HG03342 (cell line): ENCODE results near the gene CNKSR2.

Experiments used
- ATAC-seq: cut with Tn5 transposase; IDR thresholded peaks from one replicate; pipeline ENCODE4 v1.9.1; 2021; ENCODE audit warnings: mild to moderate bottlenecking, moderate library complexity; ENCODE audit not compliant: unreplicated experiment

Gene CNKSR2

GRCh38 chrX:21662761-21663160 lies 288.5 kb downstream of the CNKSR2 start:
- ATAC-seq, result no peak

- ATAC-seq, result no peak
Measured at GRCh38 chrX:21666252-21666651, 292.0 kb downstream of the CNKSR2 start.

GRCh38 chrX:21666679-21667078 lies 292.5 kb downstream of the CNKSR2 start:
- no peak for ATAC-seq

- ATAC-seq, result no peak
Measured at GRCh38 chrX:21674430-21675186, 300.4 kb downstream of the CNKSR2 start.

DNA sequence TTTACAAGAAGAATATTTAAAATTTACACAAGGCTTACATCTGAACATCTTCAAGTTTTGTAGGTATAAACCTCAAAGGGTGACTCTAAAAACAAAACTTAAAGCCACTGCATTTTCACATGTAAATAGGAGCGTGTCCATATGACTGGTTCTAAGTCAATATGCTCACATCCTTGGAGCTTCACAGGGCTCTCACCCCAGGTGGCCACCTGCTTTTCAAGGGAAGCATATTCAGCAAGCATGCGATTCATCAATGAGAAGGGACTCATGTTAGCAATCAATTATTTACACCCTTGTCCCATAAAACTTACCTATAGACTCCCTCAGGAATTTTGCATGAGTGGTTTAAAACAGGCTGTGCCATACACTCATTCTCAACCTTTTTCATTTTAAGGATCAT lies 301.7 kb downstream of the CNKSR2 start:
- ATAC-seq, result no peak

DNA sequence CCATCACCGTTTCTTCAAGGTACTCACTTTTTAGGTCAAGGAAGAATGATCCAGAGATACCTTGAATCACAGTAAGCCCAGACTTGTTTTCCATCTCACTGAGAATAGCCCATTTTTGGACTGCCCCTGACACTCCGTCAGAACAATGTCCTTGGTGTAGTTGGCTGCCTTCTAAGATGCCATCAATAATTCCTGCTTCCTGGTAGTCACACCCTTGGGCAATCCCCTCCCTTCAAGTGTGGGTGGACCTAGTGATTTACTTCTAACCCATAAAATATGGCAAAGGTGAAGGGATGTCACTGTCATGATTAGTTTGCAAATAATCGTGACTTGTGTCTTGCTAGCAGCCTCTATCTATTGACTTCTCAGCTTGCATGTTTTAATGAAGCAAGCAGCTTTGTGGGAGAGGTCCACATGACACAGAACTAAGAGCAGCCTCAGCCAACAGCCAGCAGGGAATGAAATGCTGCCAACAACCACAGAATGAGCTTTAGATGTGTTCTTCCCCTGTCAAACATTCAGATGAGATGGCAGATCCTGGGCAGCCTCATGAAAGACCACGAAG lies 303.9 kb downstream of the CNKSR2 start:
- no peak for ATAC-seq

DNA sequence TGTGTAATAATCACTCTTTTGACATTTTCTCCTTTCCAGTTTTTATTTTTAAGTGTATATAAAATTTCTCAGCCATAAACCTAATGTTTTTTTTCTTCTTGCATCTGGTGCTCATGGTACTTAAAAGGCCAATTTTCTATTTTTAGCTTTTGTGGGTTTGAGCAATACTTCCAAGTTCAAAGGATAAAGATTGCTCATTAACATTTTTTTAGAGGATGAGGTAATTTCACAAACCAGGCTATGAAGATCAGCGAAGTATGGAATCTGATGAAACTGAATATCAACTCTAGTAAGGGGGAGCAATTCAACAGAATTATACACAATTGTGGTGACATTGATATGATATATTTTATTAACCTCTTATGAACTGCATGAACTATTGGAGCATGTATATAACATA lies 309.7 kb downstream of the CNKSR2 start:
- ATAC-seq, result no peak

DNA sequence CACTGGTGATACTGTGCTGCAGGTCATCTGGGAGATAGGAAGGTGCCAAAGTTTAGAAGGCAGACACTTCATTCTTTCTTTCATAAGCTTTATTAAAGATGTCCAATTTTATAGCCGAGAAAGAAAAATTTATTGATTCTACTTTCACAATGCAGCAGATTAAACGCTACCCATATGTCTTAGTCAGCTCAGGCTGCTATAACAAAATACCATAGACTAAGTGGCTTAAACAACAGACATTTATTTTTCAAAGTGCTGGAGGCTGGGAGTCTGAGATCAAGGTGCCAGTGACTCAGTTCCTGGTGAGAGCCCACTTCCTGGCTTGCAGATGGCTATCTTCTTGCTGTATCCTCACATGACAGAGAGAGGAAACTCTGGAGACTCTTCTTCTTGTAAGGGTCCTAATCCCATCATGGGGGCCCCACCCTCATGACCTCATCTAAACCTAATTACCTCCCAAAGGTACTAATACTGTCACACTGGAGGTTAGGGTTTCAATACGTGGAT lies 317.3 kb downstream of the CNKSR2 start:
- no peak for ATAC-seq

GRCh38 chrX:21698272-21698671 lies 324.1 kb downstream of the CNKSR2 start:
- no peak for ATAC-seq

GRCh38 chrX:21699136-21699535 lies 324.9 kb downstream of the CNKSR2 start:
- no peak for ATAC-seq

DNA sequence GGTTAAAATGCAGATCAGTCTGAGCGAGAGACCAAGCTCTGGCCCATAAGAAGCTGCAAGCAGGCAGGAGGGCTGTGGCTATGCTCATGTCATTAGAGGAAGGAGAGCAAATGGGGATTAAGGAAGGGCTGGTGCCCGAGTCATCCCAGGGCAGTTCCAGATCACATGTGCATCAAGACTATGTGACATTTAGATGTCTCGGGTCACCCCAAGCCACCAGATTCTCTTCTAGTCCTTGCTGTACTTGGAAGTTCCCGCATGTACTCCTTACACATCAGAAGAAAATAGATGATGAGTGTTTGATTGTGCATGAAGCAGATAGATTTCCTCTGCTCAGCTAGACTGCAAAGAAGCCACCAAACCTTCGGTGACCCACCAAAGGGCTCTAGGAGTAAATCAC lies 326.1 kb downstream of the CNKSR2 start:
- ATAC-seq, result no peak

DNA sequence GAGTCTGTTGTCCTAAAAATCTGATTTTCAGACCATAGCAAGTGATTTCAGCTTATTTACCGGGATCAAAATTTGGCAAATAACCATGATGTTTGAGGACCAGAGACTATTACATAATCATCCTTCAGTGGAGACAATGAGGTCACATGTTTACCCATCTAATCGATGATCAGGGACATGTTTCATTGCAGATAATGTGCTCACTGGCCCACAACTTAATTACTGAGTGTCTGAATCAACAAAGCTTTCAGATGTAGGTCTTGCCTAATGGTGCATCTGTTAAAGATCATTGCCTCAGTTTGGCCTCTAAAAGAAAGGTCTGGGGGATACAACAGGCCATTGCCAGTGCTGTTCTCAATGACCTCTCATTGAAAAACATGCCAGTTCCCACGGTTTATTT lies 326.7 kb downstream of the CNKSR2 start:
- no peak for ATAC-seq

DNA sequence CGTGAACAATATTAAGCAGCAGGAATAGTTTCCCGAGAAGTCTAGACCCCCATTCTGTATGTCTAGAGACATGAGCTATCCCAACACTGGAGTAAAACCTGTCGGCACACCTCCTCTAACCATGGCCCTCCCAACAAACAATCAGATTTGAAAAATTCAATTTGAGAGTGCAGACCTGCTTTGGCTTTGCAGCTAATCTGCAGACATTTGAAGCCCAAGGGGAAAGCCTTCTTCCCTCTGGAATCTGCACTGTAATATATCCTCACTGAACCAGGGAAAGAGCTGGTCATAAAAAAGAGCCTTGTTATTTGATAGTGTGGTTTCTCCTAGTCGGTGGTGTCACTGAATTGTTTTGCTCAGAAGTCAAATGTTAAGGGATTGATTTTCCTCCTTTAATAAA lies 328.5 kb downstream of the CNKSR2 start:
- ATAC-seq, result no peak
